Naive thymus-derived CD8-positive, alpha-beta T cell (primary cell): ENCODE measurements around the gene TUT7. TPM values are rescaled to one million over a fixed set of nuclear protein-coding genes. Genes with fewer than 3 reads are reported as not detected.
"Not testable (repeated sequence)": the region's sequence is repeated elsewhere in the genome, so short reads cannot be mapped to it uniquely, and the experiment has no call there.

Source experiments
- ATAC-seq, 2 donors: fragments of 150-1000 bp; cut with Tn5 transposase in 1 of 2; sonication (Bioruptor Pico), chemical (Tn5 transposase) in 1 of 2; 1 replicate in 1 of 2; 2 replicates in 1 of 2; pipeline ENCODE4 v1.10.0; 2021; ENCODE audit warnings: mild to moderate bottlenecking in 2 of 2, moderate library complexity in 2 of 2
- POLR2A ChIA-PET: fragments of 350-600 bp; sonication (Branson Sonifier 250); formaldehyde crosslinking; loops from one replicate; lab custom pipeline; 2021; ENCODE audit warnings: antibody characterized with exemption; lab: Charles Lee
- DNase-seq, 10 donors: peaks; one replicate each; pipeline versions ENCODE4 v3.0.0 to v3.0.0-alpha.2; 2020 to 2022
- H3K27ac Mint-ChIP-seq, 10 donors: one replicate each; pipeline ENCODE4 v1.8.0; 2020 to 2022; ENCODE audit warnings: mild to moderate bottlenecking in 10 of 10, mixed read lengths in 10 of 10, moderate library complexity in 4 of 10, inconsistent platforms in 1 of 10
- H3K27me3 Mint-ChIP-seq, 5 donors: one replicate each; pipeline ENCODE4 v1.8.0; 2021 to 2022; ENCODE audit warnings: mixed read lengths in 5 of 5
- H3K36me3 Mint-ChIP-seq, 3 donors: one replicate each; pipeline ENCODE4 v1.8.0; 2020 to 2022; ENCODE audit warnings: mixed read lengths in 3 of 3, mild to moderate bottlenecking in 2 of 3, inconsistent platforms in 1 of 3
- H3K4me1 Mint-ChIP-seq, 4 donors: one replicate each; pipeline ENCODE4 v1.8.0; 2021 to 2022; ENCODE audit warnings: mixed read lengths in 4 of 4
- H3K4me3 Mint-ChIP-seq, 10 donors: one replicate each; pipeline ENCODE4 v1.8.0; 2020 to 2022; ENCODE audit warnings: mild to moderate bottlenecking in 10 of 10, mixed read lengths in 10 of 10, moderate library complexity in 6 of 10, inconsistent platforms in 1 of 10
- H3K9me3 Mint-ChIP-seq, 9 donors: one replicate each; pipeline ENCODE4 v1.8.0; 2020 to 2022; ENCODE audit warnings: mixed read lengths in 9 of 9, mild to moderate bottlenecking in 3 of 9, inconsistent platforms in 1 of 9, moderate library complexity in 1 of 9
- polyA plus RNA-seq, 3 donors: library from polyadenylated mRNA; unstranded; fragments of 300-500 nt; fragmentation: Illumina TruSeq; gene quantifications; one replicate each; pipeline ENCODE4 v1.2.3, GENCODE V29; 2021
- total RNA-seq, 8 experiments: library from RNA in 2 of 8; stranded (reverse) in 2 of 8; gene quantifications; one replicate each; pipeline ENCODE4 v1.2.3 and lab custom pipeline; 2021 to 2026

TUT7 gene, protein sequence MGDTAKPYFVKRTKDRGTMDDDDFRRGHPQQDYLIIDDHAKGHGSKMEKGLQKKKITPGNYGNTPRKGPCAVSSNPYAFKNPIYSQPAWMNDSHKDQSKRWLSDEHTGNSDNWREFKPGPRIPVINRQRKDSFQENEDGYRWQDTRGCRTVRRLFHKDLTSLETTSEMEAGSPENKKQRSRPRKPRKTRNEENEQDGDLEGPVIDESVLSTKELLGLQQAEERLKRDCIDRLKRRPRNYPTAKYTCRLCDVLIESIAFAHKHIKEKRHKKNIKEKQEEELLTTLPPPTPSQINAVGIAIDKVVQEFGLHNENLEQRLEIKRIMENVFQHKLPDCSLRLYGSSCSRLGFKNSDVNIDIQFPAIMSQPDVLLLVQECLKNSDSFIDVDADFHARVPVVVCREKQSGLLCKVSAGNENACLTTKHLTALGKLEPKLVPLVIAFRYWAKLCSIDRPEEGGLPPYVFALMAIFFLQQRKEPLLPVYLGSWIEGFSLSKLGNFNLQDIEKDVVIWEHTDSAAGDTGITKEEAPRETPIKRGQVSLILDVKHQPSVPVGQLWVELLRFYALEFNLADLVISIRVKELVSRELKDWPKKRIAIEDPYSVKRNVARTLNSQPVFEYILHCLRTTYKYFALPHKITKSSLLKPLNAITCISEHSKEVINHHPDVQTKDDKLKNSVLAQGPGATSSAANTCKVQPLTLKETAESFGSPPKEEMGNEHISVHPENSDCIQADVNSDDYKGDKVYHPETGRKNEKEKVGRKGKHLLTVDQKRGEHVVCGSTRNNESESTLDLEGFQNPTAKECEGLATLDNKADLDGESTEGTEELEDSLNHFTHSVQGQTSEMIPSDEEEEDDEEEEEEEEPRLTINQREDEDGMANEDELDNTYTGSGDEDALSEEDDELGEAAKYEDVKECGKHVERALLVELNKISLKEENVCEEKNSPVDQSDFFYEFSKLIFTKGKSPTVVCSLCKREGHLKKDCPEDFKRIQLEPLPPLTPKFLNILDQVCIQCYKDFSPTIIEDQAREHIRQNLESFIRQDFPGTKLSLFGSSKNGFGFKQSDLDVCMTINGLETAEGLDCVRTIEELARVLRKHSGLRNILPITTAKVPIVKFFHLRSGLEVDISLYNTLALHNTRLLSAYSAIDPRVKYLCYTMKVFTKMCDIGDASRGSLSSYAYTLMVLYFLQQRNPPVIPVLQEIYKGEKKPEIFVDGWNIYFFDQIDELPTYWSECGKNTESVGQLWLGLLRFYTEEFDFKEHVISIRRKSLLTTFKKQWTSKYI (N-terminal part only)
- total RNA-seq = 10 to 100 TPM; 48.8 to 50.5 TPM
- 10 to 100 TPM in 2 of 3 donors, 1 to 10 TPM in 1; 9.6 to 16.9 (median 14.3) TPM for polyA plus RNA-seq
- total RNA-seq (lab: John Stamatoyannopoulos, UW) = 77.5 to 133 (median 110) reads per million in 6 experiments

DNA sequence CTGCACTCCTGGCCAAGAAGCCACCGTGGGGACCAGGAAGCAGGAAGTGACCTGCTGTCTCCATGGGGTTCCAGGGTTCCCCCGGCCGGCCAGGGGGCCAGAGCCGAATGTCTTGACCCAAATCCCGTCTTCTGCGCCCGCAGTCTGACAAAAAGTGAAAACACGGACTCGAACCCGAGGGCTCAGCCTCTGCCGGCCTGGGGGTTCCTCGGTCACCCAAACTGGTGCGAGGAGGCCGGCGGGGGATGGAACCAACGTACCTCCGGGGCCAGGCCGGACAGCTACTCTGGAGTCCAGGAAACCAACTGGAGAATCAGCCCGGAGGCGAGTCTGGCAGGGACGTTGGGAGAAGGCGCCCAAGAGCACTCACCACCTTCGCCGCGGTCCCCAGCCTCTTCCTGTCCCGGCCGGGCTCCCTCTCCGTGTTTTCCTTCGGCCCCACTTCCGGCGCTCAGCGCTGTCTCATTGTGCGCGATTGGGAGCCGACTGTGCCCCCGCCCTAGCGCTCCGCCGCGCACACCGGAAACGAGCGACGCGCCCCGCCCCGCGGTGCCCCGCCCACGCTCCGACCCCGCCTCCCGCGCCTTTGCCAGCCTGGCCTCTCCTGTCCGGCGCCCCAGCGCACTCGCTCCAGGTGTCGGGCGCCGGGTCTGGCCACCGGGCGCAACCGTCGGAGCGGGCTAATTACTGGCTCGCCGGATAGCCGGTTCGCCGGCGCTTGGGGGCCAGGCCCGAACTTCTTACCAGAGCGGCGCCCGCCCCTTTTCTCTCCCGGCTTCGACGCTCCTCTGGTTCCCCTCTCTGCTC, at the start of gene TUT7:
Gene TUT7 (minus strand): TSS at position 400 of the 807 bp plus-strand sequence. CDS start 1,211 bp downstream, outside the sequence.
- DNase-seq (peak; percentile 86 to 96 (median 93)), ATAC-seq (peak; percentile 90 to 94)
- Mint-ChIP-seq H3K9me3 (no peaks in the 10 kb centered on the region), H3K27me3 (no peaks in the 10 kb centered on the region), H3K4me1 (peaks cover 14 to 56% (median 43%) of the 10 kb centered on the region in 4 donors), H3K27ac (peak within 1 kb of the TSS; percentile 76 to 97 (median 95)), H3K4me3 (peak within 1 kb of the TSS; percentile 94 to 99 (median 96)), H3K36me3 (peaks cover 0 to 20% (median 12%) of the 10 kb centered on the region in 3 donors)
- POLR2A ChIA-PET = interaction anchor here (0.8 to 1.3 kb wide), 2 partner anchors 14 to 72 kb away, joined by 3 to 6 read pairs; partner anchors contain the start of gene ISCA1

DNA sequence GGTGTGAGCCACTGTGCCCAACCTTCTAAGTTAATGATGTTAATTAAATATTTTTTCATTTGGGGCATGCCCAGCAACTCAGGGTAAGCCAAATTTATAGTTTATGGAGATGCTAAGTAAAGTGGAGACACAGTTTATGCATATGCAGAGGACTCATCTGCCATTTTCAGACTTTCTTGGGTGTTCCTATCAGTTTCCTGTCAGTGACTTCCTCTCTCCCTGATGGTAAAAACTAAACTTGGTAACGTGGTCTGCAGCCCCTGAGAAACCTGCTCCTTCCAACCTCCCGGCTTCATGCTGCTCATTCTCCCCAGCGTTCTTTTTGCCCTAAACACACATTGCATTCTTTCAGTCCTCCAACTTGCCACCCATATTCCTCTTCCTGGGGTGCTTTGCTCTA, 48.4 kb upstream of the TUT7 start:
- Mint-ChIP-seq H3K4me1 (peaks cover 0 to 6% (median 4%) of the 10 kb centered on the region in 4 donors), H3K36me3 (no peaks in the 10 kb centered on the region), H3K9me3 (no peaks in the 10 kb centered on the region), H3K27me3 (peaks cover 0 to 18% (median 4%) of the 10 kb centered on the region in 5 donors), H3K27ac (no peak overlapping the region), H3K4me3 (no peak overlapping the region)
- POLR2A ChIA-PET = no interaction called here
- ATAC-seq = no peak
- no peak for DNase-seq

DNA sequence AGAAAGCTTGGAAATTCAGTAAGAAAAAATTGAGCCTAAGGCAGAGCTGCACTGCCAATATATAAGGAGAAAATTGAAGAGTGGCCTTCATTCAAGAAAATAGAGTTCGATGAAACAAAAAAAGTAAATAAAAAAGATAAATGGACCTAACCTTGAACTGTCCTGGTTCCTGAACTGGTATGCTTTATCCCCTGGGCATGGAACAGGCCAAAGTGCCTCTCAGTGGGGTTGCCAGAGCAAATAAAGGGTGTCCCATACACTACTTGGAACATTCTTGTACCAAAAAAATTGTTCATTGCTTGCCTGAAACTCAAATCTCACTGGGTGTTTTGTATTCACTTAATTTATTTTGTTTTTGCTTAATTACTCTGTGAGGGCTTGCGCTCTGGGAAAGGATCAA, 42.2 kb upstream of the TUT7 start:
- H3K27ac Mint-ChIP-seq = no peak overlapping the region
- H3K27me3 Mint-ChIP-seq = peaks cover 3 to 21% (median 7%) of the 10 kb centered on the region in 5 donors
- H3K4me1 Mint-ChIP-seq = peaks cover 0 to under 1% (median 0%) of the 10 kb centered on the region in 4 donors
- DNase-seq (no peak), ATAC-seq (no peak)
- no peaks in the 10 kb centered on the region for H3K36me3 Mint-ChIP-seq
- POLR2A ChIA-PET = no interaction called here
- no peak overlapping the region for H3K4me3 Mint-ChIP-seq
- peaks cover 0 to 13% (median 3%) of the 10 kb centered on the region in 9 donors for H3K9me3 Mint-ChIP-seq

DNA sequence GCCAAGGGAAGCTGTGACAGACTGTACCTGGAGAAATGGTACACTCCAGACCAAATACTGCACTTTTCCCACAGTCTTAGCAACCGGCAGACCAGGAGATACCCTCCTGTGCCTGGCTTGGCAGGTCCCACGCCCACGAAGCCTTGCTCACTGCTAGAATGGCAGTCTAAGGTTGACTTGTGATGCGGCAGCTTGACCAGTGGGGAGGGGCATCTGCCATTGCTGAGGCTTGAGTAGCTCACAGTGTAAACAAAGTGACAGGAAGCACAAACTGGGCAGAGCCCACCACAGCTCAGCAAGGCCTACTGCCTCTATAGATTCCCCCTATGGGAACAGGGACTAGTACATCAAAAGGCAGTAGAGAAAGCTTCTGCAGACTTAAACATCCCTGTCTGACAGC, 36.0 kb upstream of the TUT7 start:
- peaks cover 19 to 62% (median 34%) of the 10 kb centered on the region in 5 donors for H3K27me3 Mint-ChIP-seq
- DNase-seq, ATAC-seq, H3K4me3 Mint-ChIP-seq, H3K4me1 Mint-ChIP-seq, H3K27ac Mint-ChIP-seq, POLR2A ChIA-PET: not testable (repeated sequence)
- peaks cover 0 to 15% (median 5%) of the 10 kb centered on the region in 9 donors for H3K9me3 Mint-ChIP-seq
- H3K36me3 Mint-ChIP-seq = peaks cover 0 to 21% (median 6%) of the 10 kb centered on the region in 3 donors

DNA sequence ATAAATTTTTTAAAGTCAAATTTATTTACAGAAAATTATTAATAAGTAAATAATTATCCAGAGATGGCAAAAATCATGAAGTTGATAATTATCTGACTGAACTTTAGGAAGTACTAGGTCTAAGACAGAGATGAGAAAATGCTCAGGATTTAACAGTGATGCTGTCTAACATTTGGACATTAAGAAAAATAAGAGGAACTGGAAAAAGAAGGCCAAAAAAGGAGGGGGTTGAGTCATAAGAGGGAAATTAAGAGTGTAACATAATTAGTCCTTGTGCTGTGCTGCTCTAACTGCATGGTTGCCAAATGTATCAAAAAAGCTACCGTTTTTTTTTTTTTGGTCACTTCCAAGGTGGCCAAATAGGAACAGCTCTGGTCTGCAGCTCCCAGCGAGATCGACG, 35.4 kb upstream of the TUT7 start:
- POLR2A ChIA-PET = no interaction called here
- ATAC-seq = no peak
- Mint-ChIP-seq H3K36me3 (peaks cover 0 to 21% (median 6%) of the 10 kb centered on the region in 3 donors), H3K4me3 (no peak overlapping the region), H3K27ac (no peak overlapping the region), H3K4me1 (no peaks in the 10 kb centered on the region), H3K27me3 (peaks cover 19 to 68% (median 40%) of the 10 kb centered on the region in 5 donors), H3K9me3 (peaks cover 0 to 21% (median 6%) of the 10 kb centered on the region in 9 donors)
- DNase-seq = no peak

DNA sequence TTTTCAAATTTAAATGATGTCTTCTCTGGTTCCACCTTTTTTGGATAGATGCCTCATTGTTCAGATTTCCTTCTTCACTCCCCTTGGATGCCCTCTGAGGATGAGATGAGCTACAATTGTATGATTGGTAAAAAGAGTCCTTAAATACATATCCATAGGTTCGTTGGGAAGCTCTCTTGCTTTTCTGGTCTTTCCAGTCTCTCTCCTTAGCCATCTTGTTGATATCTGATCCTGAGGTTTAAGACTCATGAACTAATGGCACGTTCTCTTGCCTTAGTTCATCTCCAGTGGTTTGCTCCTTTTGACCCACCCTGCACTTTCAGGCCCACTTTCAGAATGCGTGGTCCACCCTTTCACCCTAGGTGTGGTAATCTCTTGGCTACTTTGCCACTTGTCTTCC, 33.2 kb upstream of the TUT7 start:
- H3K27ac Mint-ChIP-seq = no peak overlapping the region

DNA sequence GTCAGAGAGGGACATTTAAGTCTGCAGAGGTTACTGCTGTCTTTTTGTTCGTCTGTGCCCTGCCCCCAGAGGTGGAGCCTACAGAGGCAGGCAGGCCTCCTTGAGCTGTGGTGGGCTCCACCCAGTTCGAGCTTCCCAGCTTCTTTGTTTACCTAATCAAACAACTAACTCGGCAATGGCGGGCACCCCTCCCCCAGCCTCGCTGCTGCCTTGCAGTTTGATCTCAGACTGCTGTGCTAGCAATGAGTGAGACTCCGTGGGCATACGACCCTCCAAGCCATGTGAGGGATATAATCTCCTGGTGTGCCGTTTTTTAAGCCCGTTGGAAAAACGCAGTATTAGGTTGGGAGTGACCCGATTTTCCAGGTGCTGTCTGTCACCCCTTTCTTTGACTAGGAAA, 28.8 kb upstream of the TUT7 start:
- H3K4me1 Mint-ChIP-seq, POLR2A ChIA-PET, H3K27ac Mint-ChIP-seq, ATAC-seq, DNase-seq, H3K4me3 Mint-ChIP-seq: not testable (repeated sequence)
- H3K36me3 Mint-ChIP-seq = peaks cover 0 to 24% (median 8%) of the 10 kb centered on the region in 3 donors
- H3K27me3 Mint-ChIP-seq = peaks cover 17 to 38% (median 30%) of the 10 kb centered on the region in 5 donors
- H3K9me3 Mint-ChIP-seq = peaks cover 1 to 33% (median 17%) of the 10 kb centered on the region in 9 donors

More for the DNA sequence above, 33.2 kb upstream of the TUT7 start:
- no peak for ATAC-seq
- no peak overlapping the region for H3K4me3 Mint-ChIP-seq
- H3K9me3 Mint-ChIP-seq = peaks cover 0 to 22% (median 12%) of the 10 kb centered on the region in 9 donors
- H3K36me3 Mint-ChIP-seq = peaks cover 0 to 29% (median 10%) of the 10 kb centered on the region in 3 donors
- peaks cover 22 to 66% (median 45%) of the 10 kb centered on the region in 5 donors for H3K27me3 Mint-ChIP-seq
- POLR2A ChIA-PET = no interaction called here
- H3K4me1 Mint-ChIP-seq = no peaks in the 10 kb centered on the region
- DNase-seq = no peak

DNA sequence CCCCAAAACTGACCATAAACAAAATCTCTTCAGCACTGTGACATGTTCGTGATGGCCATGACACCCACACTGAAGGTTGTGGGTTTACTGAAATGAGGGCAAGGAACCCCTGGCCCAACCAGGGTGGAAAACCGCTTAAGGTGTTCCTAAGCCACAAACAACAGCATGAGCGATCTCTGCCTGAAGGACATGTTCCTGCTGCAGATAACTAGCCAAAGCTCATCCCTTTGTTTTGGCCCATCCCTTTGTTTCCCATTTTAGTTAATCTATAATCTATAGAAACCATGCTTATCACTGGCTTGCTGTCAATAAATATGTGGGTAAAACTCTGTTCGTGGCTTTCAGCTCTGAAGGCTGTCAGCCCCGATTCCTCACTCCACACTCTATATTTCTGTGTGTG, 21.8 kb upstream of the TUT7 start:
- Mint-ChIP-seq H3K4me3 (no peak overlapping the region), H3K27ac (no peak overlapping the region), H3K36me3 (peaks cover 0 to 11% (median 0%) of the 10 kb centered on the region in 3 donors), H3K4me1 (no peaks in the 10 kb centered on the region), H3K27me3 (peaks cover 5 to 35% (median 9%) of the 10 kb centered on the region in 5 donors), H3K9me3 (peaks cover 0 to 31% (median 8%) of the 10 kb centered on the region in 9 donors)
- ATAC-seq (no peak), DNase-seq (no peak)
- POLR2A ChIA-PET = no interaction called here

DNA sequence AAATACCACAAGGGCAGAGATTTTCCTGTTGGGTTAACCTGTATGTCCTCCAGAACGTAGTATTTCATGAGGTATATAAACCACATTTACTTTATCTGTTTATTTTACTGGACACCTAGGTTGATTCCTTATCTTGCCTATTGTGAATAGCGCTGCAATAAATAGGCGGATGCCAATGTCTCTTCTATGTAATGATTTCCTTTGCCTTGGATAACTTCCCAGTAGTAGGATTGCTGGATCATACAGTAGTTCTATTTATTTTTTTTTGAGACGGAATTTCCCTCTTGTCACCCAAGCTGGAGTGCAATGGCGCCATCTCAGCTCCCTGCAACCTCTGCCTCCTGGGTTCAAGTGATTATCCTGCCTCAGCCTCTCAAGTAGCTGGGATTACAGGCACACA, 15.6 kb upstream of the TUT7 start:
- Mint-ChIP-seq H3K27ac (no peak overlapping the region), H3K4me3 (no peak overlapping the region), H3K9me3 (peaks cover 4 to 54% (median 25%) of the 10 kb centered on the region in 9 donors), H3K4me1 (no peaks in the 10 kb centered on the region), H3K27me3 (peaks cover 3 to 29% (median 22%) of the 10 kb centered on the region in 5 donors), H3K36me3 (peaks cover 6 to 31% (median 25%) of the 10 kb centered on the region in 3 donors)
- POLR2A ChIA-PET = no interaction called here
- ATAC-seq (no peak), DNase-seq (no peak)

DNA sequence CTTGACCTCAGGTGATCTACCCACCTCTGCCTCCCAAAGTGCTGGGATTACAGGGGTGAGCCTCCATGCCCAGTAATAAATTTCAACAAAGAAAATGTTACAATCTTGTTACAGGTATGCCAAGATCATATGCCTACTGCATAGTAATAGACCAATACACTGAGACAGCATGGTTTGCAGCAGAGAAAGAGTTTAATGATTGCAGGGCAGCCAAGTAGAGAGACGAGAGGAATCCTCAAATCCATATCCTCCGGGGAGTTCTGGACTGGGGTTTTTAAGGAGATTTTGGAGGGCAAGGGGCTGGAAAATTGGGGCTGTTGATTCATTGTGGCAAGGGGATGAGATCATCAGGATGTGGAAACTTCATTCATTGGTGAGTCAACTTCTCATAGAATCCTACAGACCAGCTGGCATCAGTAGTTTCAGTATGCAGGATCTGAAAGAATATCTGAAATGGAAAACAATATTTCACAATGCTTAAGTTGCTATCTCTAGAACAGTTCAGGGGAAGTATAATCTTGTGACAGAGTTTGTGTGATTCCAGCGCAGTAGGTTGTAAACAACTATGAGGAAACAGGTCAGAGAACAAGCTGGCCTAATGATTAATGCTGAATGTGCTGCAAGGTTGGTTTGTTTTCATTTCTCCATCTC, 14.8 kb upstream of the TUT7 start:
- no peak for ATAC-seq
- peaks cover 6 to 31% (median 25%) of the 10 kb centered on the region in 3 donors for H3K36me3 Mint-ChIP-seq
- H3K27ac Mint-ChIP-seq = peak overlapping the region in 1 of 10 donors; percentile 6

DNA sequence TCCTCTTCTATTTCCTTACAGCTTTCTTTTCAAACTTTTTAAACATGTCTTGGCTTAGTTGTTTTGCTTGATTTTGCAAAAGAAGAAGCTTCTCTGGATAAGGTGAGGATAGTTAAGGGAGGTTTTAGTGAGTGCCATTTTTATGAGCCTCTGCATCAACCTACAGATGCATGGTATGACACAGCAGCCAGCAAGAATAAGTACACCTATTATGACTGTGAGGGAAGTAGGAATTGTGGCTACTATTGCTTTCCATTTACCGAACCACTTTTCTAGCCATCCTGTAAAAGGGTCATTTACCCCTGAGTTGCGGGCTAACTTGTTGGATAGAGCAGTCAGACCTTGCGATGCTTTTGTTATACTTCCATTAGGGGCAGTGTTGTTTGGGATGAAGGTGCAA, 7.0 kb upstream of the TUT7 start:
- no peak for ATAC-seq
- H3K4me3 Mint-ChIP-seq = no peak overlapping the region
- peaks cover 0 to 8% (median 2%) of the 10 kb centered on the region in 9 donors for H3K9me3 Mint-ChIP-seq
- peaks cover 0 to 2% (median 1%) of the 10 kb centered on the region in 3 donors for H3K36me3 Mint-ChIP-seq
- POLR2A ChIA-PET = no interaction called here
- no peak for DNase-seq
- peaks cover 0 to 13% (median 1%) of the 10 kb centered on the region in 4 donors for H3K4me1 Mint-ChIP-seq
- H3K27ac Mint-ChIP-seq = no peak overlapping the region
- H3K27me3 Mint-ChIP-seq = peaks cover 0 to 11% (median 8%) of the 10 kb centered on the region in 5 donors

More for the DNA sequence above, 14.8 kb upstream of the TUT7 start:
- DNase-seq = no peak
- H3K4me1 Mint-ChIP-seq = no peaks in the 10 kb centered on the region
- POLR2A ChIA-PET = no interaction called here
- peaks cover 2 to 23% (median 17%) of the 10 kb centered on the region in 5 donors for H3K27me3 Mint-ChIP-seq
- H3K9me3 Mint-ChIP-seq = peaks cover 4 to 52% (median 25%) of the 10 kb centered on the region in 9 donors
- H3K4me3 Mint-ChIP-seq = no peak overlapping the region
